Stimulated activated effector memory CD8-positive, alpha-beta T cell treated with anti-CD3 and anti-CD28 coated beads, Interleukin-12 subunit alpha, Interleukin-12 subunit beta, amount 100 ng/mL, for 72 hours (primary cell): ENCODE measurements around the gene CCDC187.
"Not testable (repeated sequence)": the region's sequence is repeated elsewhere in the genome, so short reads cannot be mapped to it uniquely, and the experiment has no call there.

Experiments used
- ATAC-seq: fragments of 150-1000 bp; cut with Tn5 transposase; 2 replicates; pipeline ENCODE4 v1.10.0; 2021
- DNase-seq, 2 donors: peaks; one replicate each; pipeline ENCODE4 v3.0.0; 2021 to 2022; ENCODE audit warnings: low spot score in 2 of 2
- H3K27ac Mint-ChIP-seq: one replicate; pipeline ENCODE4 v1.8.0; 2022; ENCODE audit warnings: mild to moderate bottlenecking, mixed read lengths
- H3K36me3 Mint-ChIP-seq: one replicate; pipeline ENCODE4 v1.8.0; 2022; ENCODE audit warnings: mild to moderate bottlenecking, mixed read lengths
- H3K4me1 Mint-ChIP-seq: one replicate; pipeline ENCODE4 v1.8.0; 2022; ENCODE audit warnings: mixed read lengths
- H3K4me3 Mint-ChIP-seq: one replicate; pipeline ENCODE4 v1.8.0; 2022; ENCODE audit warnings: mild to moderate bottlenecking, mixed read lengths
- H3K9me3 Mint-ChIP-seq: one replicate; pipeline ENCODE4 v1.8.0; 2022; ENCODE audit warnings: mixed read lengths

Gene CCDC187

DNA sequence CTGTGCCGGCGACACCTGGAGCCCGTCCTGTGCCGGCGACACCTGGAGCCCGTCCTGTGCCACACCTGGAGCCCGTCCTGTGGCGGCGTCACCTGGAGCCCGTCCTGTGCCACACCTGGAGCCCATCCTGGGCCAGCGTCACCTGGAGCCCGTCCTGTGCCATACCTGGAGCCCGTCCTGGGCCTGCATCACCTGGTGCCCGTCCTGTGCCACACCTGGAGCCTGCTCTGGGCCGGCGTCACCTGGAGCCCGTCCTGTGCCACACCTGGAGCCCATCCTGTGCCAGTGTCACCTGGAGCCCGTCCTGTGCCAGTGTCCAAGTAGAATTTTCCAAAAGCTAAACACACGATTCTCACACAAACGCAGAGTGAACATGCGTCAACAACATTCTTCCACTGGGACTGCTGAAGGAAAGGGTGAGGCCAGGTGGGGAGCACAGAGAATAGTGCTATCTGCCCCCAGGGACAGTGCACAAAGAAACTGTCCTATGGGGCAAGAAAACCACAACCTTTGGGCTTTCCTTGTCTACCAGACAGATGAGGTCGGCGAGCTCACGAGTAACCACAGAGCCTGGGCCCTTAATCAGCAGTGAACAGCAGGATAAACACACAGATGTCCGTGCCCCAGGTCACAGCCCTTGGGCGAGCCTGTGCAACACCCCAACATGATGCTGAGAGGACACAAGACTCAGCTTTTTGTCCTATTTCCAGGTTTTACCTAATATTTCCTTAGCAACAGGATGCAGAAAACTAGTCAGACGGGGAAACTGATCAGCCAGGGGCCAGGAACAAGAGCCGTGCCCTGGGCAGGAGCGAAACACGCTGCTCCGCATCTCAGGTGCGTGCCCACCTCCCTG is 66.2 kb downstream of the CCDC187 start:
- Mint-ChIP-seq H3K9me3 (no peaks in the 10 kb centered on the region), H3K4me1 (peaks cover 58% of the 10 kb centered on the region), H3K4me3 (no peak overlapping the region), H3K27ac (no peak overlapping the region), H3K36me3 (peaks cover 30% of the 10 kb centered on the region)
- DNase-seq, result no peak
- ATAC-seq, result no peak

GRCh38 chr9:136236471-136237410 is 67.2 kb downstream of the CCDC187 start:
- peaks cover 57% of the 10 kb centered on the region for H3K4me1 Mint-ChIP-seq
- ATAC-seq, H3K27ac Mint-ChIP-seq, H3K4me3 Mint-ChIP-seq, DNase-seq, H3K9me3 Mint-ChIP-seq: not testable (repeated sequence)
- H3K36me3 Mint-ChIP-seq, result peaks cover 38% of the 10 kb centered on the region

GRCh38 chr9:136235709-136236455 is 68.0 kb downstream of the CCDC187 start:
- H3K4me1 Mint-ChIP-seq, result peaks cover 49% of the 10 kb centered on the region
- no peaks in the 10 kb centered on the region for H3K9me3 Mint-ChIP-seq
- ATAC-seq (no peak), DNase-seq (no peak)
- no peak overlapping the region for H3K27ac Mint-ChIP-seq
- peaks cover 46% of the 10 kb centered on the region for H3K36me3 Mint-ChIP-seq
- H3K4me3 Mint-ChIP-seq, result no peak overlapping the region

- Mint-ChIP-seq H3K9me3 (no peaks in the 10 kb centered on the region), H3K36me3 (peaks cover 48% of the 10 kb centered on the region), H3K4me1 (peaks cover 45% of the 10 kb centered on the region), H3K27ac (no peak overlapping the region), H3K4me3 (no peak overlapping the region)
- no peak for ATAC-seq
- no peak for DNase-seq
These were observed 68.7 kb downstream of the CCDC187 start for GRCh38 chr9:136235171-136235570.

DNA sequence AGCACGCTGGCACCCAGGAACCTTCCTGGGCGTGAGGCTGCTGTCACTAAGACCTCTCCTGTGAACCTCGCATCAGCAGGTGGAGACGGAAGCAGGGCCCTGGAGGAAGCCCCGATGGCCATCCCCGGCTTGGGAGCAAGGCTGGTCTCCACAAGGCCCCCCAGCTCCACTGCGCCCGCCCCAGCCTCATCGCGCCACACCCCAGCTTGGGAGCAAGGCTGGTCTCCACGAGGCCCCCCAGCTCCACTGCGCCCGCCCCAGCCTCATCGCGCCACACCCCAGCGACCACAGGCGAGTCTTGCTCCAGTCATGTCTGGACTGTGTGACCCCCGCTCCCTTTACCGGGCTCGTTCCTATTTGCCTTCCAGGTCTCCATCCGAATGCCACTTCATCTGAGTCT is 69.3 kb downstream of the CCDC187 start:
- peak; percentile 74 for ATAC-seq
- no peaks in the 10 kb centered on the region for H3K9me3 Mint-ChIP-seq
- no peak for DNase-seq
- H3K4me3 Mint-ChIP-seq, result no peak overlapping the region
- no peak overlapping the region for H3K27ac Mint-ChIP-seq
- H3K4me1 Mint-ChIP-seq, result peaks cover 47% of the 10 kb centered on the region
- H3K36me3 Mint-ChIP-seq, result peaks cover 48% of the 10 kb centered on the region

GRCh38 chr9:136233868-136234267 is 70.0 kb downstream of the CCDC187 start:
- Mint-ChIP-seq H3K4me3 (no peak overlapping the region), H3K27ac (peak overlapping the region; percentile 57), H3K36me3 (peaks cover 48% of the 10 kb centered on the region), H3K4me1 (peaks cover 42% of the 10 kb centered on the region), H3K9me3 (no peaks in the 10 kb centered on the region)
- DNase-seq (no peak), ATAC-seq (no peak)

DNA sequence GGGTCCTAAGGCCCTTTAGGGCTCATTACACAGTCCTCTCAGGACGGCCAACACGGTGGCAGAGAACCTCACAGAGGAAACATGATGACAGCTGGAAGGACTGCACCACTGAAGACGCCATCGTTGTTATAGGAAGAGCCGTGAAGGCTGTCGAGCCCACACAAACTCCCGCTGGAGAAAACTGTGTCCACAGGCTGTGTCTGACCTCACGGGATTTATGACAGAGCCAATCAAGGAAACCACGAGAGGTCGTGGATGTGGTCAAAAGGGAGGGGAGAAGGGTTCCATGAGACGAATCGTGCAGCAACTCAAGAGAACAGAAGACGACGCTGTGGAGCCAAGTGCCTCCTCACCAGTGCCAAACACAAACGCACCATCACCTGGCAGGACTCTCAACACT is 70.5 kb downstream of the CCDC187 start:
- Mint-ChIP-seq H3K27ac (peak overlapping the region; percentile 57), H3K9me3 (no peaks in the 10 kb centered on the region), H3K4me3 (no peak overlapping the region), H3K36me3 (peaks cover 46% of the 10 kb centered on the region), H3K4me1 (peaks cover 42% of the 10 kb centered on the region)
- ATAC-seq (no peak), DNase-seq (no peak)

DNA sequence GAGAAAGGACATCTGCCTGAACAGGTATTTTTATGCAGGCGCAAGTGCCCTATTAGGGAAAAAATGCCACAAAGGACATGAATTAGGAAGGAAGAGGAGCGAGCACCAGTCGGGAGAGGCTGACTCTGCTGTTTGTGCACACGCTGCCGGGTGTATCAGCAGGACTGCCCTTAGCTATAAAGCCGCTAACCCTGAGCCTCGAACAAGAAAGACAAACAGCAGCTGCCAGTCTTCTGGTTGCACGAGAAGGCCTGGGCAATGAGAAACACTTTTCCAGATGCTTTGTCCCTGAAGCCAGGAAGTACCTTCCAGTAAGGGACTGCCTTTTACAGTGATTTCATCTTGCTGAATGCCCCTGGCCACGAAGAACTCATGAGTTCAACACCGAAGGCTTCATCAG is 70.9 kb downstream of the CCDC187 start:
- Mint-ChIP-seq H3K36me3 (peaks cover 48% of the 10 kb centered on the region), H3K4me3 (no peak overlapping the region), H3K9me3 (no peaks in the 10 kb centered on the region), H3K27ac (peak overlapping the region; percentile 57), H3K4me1 (peaks cover 42% of the 10 kb centered on the region)
- DNase-seq (no peak), ATAC-seq (no peak)

- H3K36me3 Mint-ChIP-seq, result peaks cover 50% of the 10 kb centered on the region
- DNase-seq, result no peak
- no peak for ATAC-seq
- no peak overlapping the region for H3K27ac Mint-ChIP-seq
- H3K4me3 Mint-ChIP-seq, result no peak overlapping the region
- peaks cover 46% of the 10 kb centered on the region for H3K4me1 Mint-ChIP-seq
- no peaks in the 10 kb centered on the region for H3K9me3 Mint-ChIP-seq
These were observed 72.2 kb downstream of the CCDC187 start for GRCh38 chr9:136231478-136232297.

- H3K36me3 Mint-ChIP-seq, result peaks cover 47% of the 10 kb centered on the region
- peaks cover 46% of the 10 kb centered on the region for H3K4me1 Mint-ChIP-seq
- ATAC-seq (no peak), DNase-seq (no peak)
- peak overlapping the region; percentile 64 for H3K27ac Mint-ChIP-seq
- H3K9me3 Mint-ChIP-seq, result no peaks in the 10 kb centered on the region
- H3K4me3 Mint-ChIP-seq, result no peak overlapping the region
These were observed 73.1 kb downstream of the CCDC187 start for GRCh38 chr9:136230773-136231172.

GRCh38 chr9:136230365-136230764 is 73.5 kb downstream of the CCDC187 start:
- no peaks in the 10 kb centered on the region for H3K9me3 Mint-ChIP-seq
- DNase-seq, result no peak
- ATAC-seq, result no peak
- H3K27ac Mint-ChIP-seq, result peak overlapping the region; percentile 64
- H3K4me1 Mint-ChIP-seq, result peaks cover 45% of the 10 kb centered on the region
- H3K36me3 Mint-ChIP-seq, result peaks cover 43% of the 10 kb centered on the region
- no peak overlapping the region for H3K4me3 Mint-ChIP-seq

DNA sequence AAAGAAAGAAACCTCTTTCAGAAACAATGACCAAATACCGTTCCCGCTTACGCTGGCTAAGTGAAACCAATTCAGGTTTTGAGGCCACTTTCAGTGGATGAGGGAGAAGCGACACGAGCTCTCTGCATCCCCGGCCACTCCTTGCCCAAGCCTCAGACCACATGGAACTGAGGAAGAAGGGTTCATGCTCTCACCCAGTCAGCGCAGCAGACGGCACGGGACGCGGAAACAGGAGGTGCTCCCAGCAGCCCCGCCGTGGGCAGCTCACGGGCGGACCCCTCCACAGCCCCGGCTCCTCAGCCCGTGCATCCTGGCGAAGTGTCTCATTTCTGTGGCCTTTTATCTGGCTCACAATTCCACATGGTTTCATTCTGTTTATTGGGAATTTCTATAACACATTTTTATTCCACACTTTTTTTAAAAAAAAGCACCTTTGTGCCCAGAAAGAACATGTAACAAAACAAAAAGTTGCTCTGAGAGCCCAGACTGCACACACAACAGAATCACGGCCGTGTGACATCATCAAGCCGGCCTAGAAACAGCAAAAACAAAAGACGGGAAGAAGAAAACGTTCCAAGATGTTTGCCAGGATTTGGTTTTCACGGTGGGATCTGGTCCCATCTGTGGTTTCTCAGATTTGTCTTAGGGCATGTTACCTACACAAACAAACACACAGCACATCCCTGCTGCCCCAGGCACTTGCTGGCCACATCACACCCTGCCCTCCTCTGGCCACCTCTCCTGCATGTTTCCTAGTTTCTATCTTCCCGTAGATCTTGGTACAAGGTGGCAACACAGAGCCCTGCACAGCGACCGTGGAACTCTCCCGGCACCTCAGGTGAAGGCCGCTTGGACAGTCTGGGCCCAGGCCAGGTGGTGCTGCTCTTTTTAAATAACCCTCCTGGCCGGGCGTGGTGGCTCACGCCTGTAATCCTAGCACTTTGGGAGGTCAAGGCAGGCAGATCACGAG is 74.5 kb downstream of the CCDC187 start:
- Mint-ChIP-seq H3K36me3 (peaks cover 43% of the 10 kb centered on the region), H3K9me3 (no peaks in the 10 kb centered on the region), H3K4me1 (peaks cover 35% of the 10 kb centered on the region), H3K4me3 (no peak overlapping the region), H3K27ac (no peak overlapping the region)
- ATAC-seq (no peak), DNase-seq (no peak)

DNA sequence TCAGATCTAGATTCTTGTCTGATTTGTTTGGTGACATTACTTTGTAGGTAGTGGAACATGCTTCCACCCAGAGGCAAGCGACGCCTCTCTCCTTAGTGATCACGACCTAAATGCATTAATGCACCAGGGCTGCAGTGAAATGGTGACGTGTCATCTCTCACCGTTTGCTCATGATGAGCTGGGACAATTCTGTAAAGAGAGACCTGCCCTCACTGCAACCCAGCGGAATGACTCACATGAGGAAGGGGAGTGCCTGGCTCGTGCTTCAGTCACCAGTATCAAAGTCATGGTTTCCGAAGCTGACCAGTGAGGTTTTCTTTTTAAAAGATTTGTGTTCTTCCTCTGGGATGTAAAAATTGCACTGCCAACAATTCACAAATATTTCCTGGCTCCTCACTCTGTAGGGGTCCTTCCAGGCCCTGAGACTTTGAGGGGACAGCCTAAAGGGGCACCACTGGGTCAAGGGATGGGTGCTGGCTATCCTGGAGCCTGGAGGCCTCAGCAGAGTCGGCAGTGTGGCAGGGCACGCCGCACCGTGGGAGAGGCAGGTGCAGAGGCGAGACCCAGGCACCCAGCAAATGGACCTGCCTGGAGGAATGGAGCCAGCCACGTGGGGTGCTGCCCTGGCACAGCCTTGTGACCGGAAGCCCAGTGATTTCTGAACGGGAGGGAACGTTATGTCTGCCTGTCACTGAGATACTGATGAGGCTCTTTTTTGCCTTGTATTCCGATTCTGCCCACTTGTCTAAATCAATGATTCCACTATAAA is 75.6 kb downstream of the CCDC187 start:
- peak; percentile 86 for ATAC-seq
- peak overlapping the region; percentile 83 for H3K27ac Mint-ChIP-seq
- H3K9me3 Mint-ChIP-seq, result no peaks in the 10 kb centered on the region
- DNase-seq, result no peak
- H3K4me3 Mint-ChIP-seq, result peak overlapping the region; percentile 18
- peaks cover 31% of the 10 kb centered on the region for H3K4me1 Mint-ChIP-seq
- H3K36me3 Mint-ChIP-seq, result peaks cover 43% of the 10 kb centered on the region
